Breast epithelium (tissue), 3 donors: ENCODE data around the gene PLEKHO1.

ENCODE experiments used
- CTCF ChIP-seq, 3 donors: fragments of 450-650 bp; IDR thresholded peaks; one replicate each; pipeline ENCODE4 v1.5.1; 2016 to 2017; ENCODE audit warnings: antibody characterized with exemption in 3 of 3, mild to moderate bottlenecking in 3 of 3, moderate library complexity in 3 of 3
- POLR2AphosphoS5 ChIP-seq, 3 donors: sonication (generic); formaldehyde crosslinking; IDR thresholded peaks; one replicate each; pipeline ENCODE4 v1.6.1; 2017; ENCODE audit warnings: antibody characterized with exemption in 3 of 3

- TF ChIP-seq CTCF (IDR thresholded peaks at IDR 0.05): no peak
- no peak for TF ChIP-seq POLR2AphosphoS5 (IDR thresholded peaks at IDR 0.05)
Measured at GRCh38 chr1:150194381-150195031, 44.8 kb downstream of the PLEKHO1 start.
